Ishikawa (cell line): ENCODE data around the gene ZNF181.

ENCODE experiments used
- CEBPB ChIP-seq: IDR thresholded peaks from 2 replicates; pipeline ENCODE4 v1.6.1; 2012
- CREB1 ChIP-seq: IDR thresholded peaks from 2 replicates; pipeline ENCODE4 v1.6.1; 2012; ENCODE audit warnings: low read depth
- EGR1 ChIP-seq: IDR thresholded peaks from 2 replicates; pipeline ENCODE4 v1.6.1; 2012
- EP300 ChIP-seq: IDR thresholded peaks from 2 replicates; pipeline ENCODE4 v1.6.1; 2012; ENCODE audit warnings: borderline replicate concordance
- FOXM1 ChIP-seq: IDR thresholded peaks from 2 replicates; pipeline ENCODE4 v1.6.1; 2012; ENCODE audit warnings: low read depth, borderline replicate concordance
- NFIC ChIP-seq: IDR thresholded peaks from 2 replicates; pipeline ENCODE4 v1.6.1; 2012
- RAD21 ChIP-seq: IDR thresholded peaks from 2 replicates; pipeline ENCODE4 v1.6.1; 2012; ENCODE audit warnings: low read depth
- REST ChIP-seq: IDR thresholded peaks from 2 replicates; pipeline ENCODE4 v1.6.1; 2012; ENCODE audit warnings: low read depth, mild to moderate bottlenecking
- TAF1 ChIP-seq: IDR thresholded peaks from 2 replicates; pipeline ENCODE4 v1.6.1; 2012; ENCODE audit warnings: low read depth, mild to moderate bottlenecking
- TCF12 ChIP-seq: IDR thresholded peaks from 2 replicates; pipeline ENCODE4 v1.6.1; 2012; ENCODE audit warnings: low read depth
- TEAD4 ChIP-seq: IDR thresholded peaks from 2 replicates; pipeline ENCODE4 v1.6.1; 2012
- YY1 ChIP-seq: IDR thresholded peaks from 2 replicates; pipeline ENCODE4 v1.6.1; 2012; ENCODE audit warnings: low read depth
- ZBTB7A ChIP-seq: IDR thresholded peaks from 2 replicates; pipeline ENCODE4 v1.6.1; 2012; ENCODE audit warnings: low read depth
- TF ChIP-seq, protein P1 (sequence below): IDR thresholded peaks from 2 replicates; pipeline ENCODE4 v1.6.1; 2012
- TF ChIP-seq, protein P2 (sequence below): IDR thresholded peaks from 2 replicates; pipeline ENCODE4 v1.6.1; 2012

ZNF181 gene

GRCh38 chr19:34778342-34778741 is 44.3 kb downstream of the ZNF181 start:
- TF ChIP-seq TAF1: no peak

DNA sequence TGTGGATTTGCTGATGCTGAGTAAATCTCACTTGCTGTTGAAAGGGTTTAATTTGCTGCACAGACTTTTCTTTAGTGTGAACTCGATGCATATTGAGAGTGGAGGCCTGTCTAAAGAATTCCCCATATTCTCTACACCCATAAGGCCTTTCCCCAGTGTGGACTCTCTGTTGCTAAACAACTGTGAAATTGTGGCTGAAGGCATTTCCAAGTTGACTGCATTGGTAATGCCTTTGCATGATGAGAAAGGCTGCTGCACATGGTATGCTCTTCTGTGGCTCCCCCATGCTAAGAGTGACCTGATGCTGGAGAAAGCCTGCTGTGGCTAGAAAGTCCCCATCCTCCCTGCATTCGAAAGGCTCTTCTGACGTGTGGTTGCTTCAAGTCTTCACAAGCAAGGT is 45.6 kb downstream of the ZNF181 start:
- TF ChIP-seq, protein P1, sequence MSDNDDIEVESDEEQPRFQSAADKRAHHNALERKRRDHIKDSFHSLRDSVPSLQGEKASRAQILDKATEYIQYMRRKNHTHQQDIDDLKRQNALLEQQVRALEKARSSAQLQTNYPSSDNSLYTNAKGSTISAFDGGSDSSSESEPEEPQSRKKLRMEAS: no peak
- TF ChIP-seq YY1 (no peak), EP300 (no peak), REST (no peak), ZBTB7A (no peak), TCF12 (no peak), NFIC (no peak), EGR1 (no peak), TAF1 (no peak), CEBPB (no peak), CREB1 (no peak), FOXM1 (no peak), TEAD4 (no peak), RAD21 (no peak)
- TF ChIP-seq, protein P2, sequence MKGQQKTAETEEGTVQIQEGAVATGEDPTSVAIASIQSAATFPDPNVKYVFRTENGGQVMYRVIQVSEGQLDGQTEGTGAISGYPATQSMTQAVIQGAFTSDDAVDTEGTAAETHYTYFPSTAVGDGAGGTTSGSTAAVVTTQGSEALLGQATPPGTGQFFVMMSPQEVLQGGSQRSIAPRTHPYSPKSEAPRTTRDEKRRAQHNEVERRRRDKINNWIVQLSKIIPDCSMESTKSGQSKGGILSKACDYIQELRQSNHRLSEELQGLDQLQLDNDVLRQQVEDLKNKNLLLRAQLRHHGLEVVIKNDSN: no peak

DNA sequence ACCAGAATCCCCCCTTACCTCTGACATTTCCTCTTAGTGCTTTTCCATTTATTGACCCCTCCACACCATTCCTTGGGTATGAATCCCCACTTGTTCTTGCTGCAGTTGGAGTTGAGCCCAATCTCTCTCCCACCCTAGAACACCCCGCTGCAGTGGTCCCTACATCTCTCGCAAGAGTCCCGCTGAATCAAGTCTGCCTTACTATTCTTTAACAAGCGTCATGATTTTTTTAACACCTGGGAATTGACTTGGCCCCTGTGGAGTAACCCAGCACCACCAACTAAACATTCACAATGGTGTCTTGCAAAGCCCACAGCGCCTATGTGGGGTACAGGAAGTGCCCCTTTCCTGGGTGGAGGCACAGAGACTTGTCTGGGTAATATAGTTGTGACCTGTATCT is 52.2 kb downstream of the ZNF181 start:
- TF ChIP-seq EGR1: no peak

- TF ChIP-seq TAF1 (no peak), YY1 (no peak), CEBPB (no peak), TEAD4 (no peak), EGR1 (no peak), EP300 (no peak), REST (no peak), TCF12 (no peak), RAD21 (no peak)
- TF ChIP-seq, protein P2: no peak
- TF ChIP-seq, protein P1: no peak
Measured at GRCh38 chr19:34787059-34787824, 53.2 kb downstream of the ZNF181 start.

GRCh38 chr19:34788074-34788473 is 54.0 kb downstream of the ZNF181 start:
- TF ChIP-seq CEBPB (no peak), TEAD4 (no peak), TAF1 (no peak), ZBTB7A (no peak)

DNA sequence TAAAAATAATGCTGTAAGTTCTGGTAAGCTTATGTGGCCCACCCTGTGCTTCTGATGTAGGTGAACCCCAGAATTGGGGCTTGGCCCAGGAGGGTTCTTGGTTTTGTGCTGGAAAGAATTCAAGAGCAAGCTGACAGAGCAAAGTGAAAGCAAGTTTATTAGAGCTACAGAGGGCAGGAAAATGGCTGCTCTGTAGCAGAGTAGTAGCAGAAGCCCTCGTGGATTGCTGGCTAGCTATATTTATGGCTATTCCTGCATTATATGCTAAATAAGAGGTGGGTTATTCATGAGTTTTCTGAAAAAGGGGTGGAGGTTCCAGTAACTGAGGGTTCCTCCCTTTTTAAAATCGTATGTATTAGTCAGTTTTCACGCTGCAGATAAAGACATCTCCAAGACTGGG is 59.5 kb downstream of the ZNF181 start:
- no peak for TF ChIP-seq FOXM1
- TF ChIP-seq, protein P1: no peak
- no peak for TF ChIP-seq EP300
- TF ChIP-seq CEBPB: no peak
- TF ChIP-seq RAD21: no peak
- TF ChIP-seq, protein P2: no peak
- no peak for TF ChIP-seq YY1
- no peak for TF ChIP-seq TCF12
- TF ChIP-seq NFIC: no peak
- TF ChIP-seq CREB1: no peak
- TF ChIP-seq EGR1: no peak
- no peak for TF ChIP-seq TEAD4
- no peak for TF ChIP-seq ZBTB7A
- TF ChIP-seq TAF1: no peak
